CD14-positive monocyte (primary cell): Measurements from ENCODE around the gene EMC8. TPM values are rescaled to one million over a fixed set of nuclear protein-coding genes. Genes with fewer than 3 reads are reported as not detected.

Source experiments
- DNase-seq, 3 donors: peaks; one replicate each; pipeline ENCODE4 v3.0.0-alpha.2; 2011 to 2022
- H2AFZ ChIP-seq: 2 replicates; pipeline ENCODE4 v1.6.0; 2012; ENCODE audit warnings: mild to moderate bottlenecking, low read depth, low read length, inconsistent platforms; ENCODE audit not compliant: insufficient read depth, poor library complexity, severe bottlenecking
- H3K27ac ChIP-seq, 2 donors: 1 replicate in 1 of 2; 2 replicates in 1 of 2; pipeline ENCODE4 v1.5.1; 2012 to 2013; ENCODE audit warnings: low read length in 2 of 2, control low read depth in 1 of 2, inconsistent platforms in 1 of 2, low read depth in 1 of 2, mild to moderate bottlenecking in 1 of 2
- H3K27me3 ChIP-seq, 2 donors: one replicate each; pipeline versions ENCODE4 v1.6.0 to v1.6.1; 2011 to 2013; ENCODE audit warnings: low read length in 2 of 2; ENCODE audit not compliant: control insufficient read depth in 2 of 2, insufficient read depth in 2 of 2
- H3K36me3 ChIP-seq, 2 donors: replicated peaks in 1 of 2; 1 replicate in 1 of 2; 2 replicates in 1 of 2; pipeline versions ENCODE4 v1.5.1 to v1.6.1; 2012 to 2013; ENCODE audit warnings: low read length in 2 of 2, control low read depth in 1 of 2, inconsistent platforms in 1 of 2, mild to moderate bottlenecking in 1 of 2; ENCODE audit not compliant: insufficient read depth in 2 of 2, control insufficient read depth in 1 of 2
- H3K4me1 ChIP-seq, 2 donors: 1 replicate in 1 of 2; 2 replicates in 1 of 2; pipeline versions ENCODE4 v1.5.1 to v1.6.1; 2012 to 2013; ENCODE audit warnings: low read length in 2 of 2, control low read depth in 1 of 2, inconsistent platforms in 1 of 2, mild to moderate bottlenecking in 1 of 2, moderate library complexity in 1 of 2; ENCODE audit not compliant: insufficient read depth in 2 of 2, control insufficient read depth in 1 of 2
- H3K4me2 ChIP-seq: replicated peaks from 2 replicates; pipeline ENCODE3; 2012; ENCODE audit warnings: low read length, moderate library complexity, mild to moderate bottlenecking; ENCODE audit not compliant: poor library complexity, severe bottlenecking; ENCODE audit errors: extremely low read depth
- H3K4me3 ChIP-seq, 3 experiments: fragments of 200-600 bp in 1 of 3; sonication (generic) in 1 of 3; replicated peaks in 1 of 3; 1 replicate in 2 of 3; 2 replicates in 1 of 3; pipeline ENCODE4 v1.5.1; 2011 to 2013; ENCODE audit warnings: low read length in 3 of 3, mild to moderate bottlenecking in 3 of 3, control low read depth in 2 of 3, low read depth in 2 of 3, inconsistent platforms in 1 of 3, moderate library complexity in 1 of 3
- H3K79me2 ChIP-seq: 2 replicates; pipeline ENCODE4 v1.6.0; 2012; ENCODE audit warnings: mild to moderate bottlenecking, control low read depth, inconsistent platforms, low read length, moderate library complexity; ENCODE audit not compliant: insufficient read depth
- H3K9ac ChIP-seq: 2 replicates; pipeline ENCODE4 v1.6.0; 2017; ENCODE audit warnings: low read length, mild to moderate bottlenecking; ENCODE audit not compliant: insufficient read depth, poor library complexity, severe bottlenecking
- H3K9me3 ChIP-seq, 2 donors: replicated peaks in 1 of 2; 1 replicate in 1 of 2; 2 replicates in 1 of 2; pipeline versions ENCODE4 v1.5.1 to v1.6.1; 2012 to 2013; ENCODE audit warnings: low read length in 2 of 2, control low read depth in 1 of 2; ENCODE audit not compliant: control insufficient read depth in 1 of 2, insufficient read depth in 1 of 2
- H4K20me1 ChIP-seq: 2 replicates; pipeline ENCODE4 v1.6.0; 2012; ENCODE audit warnings: mild to moderate bottlenecking, low read length, control low read depth, moderate library complexity; ENCODE audit not compliant: insufficient read depth
- H3K27ac Mint-ChIP-seq, 7 donors: one replicate each; pipeline ENCODE4 v1.8.0; 2020; ENCODE audit warnings: mild to moderate bottlenecking in 7 of 7, mixed read lengths in 7 of 7, moderate library complexity in 6 of 7, inconsistent platforms in 2 of 7
- H3K27me3 Mint-ChIP-seq, 3 donors: one replicate each; pipeline ENCODE4 v1.8.0; 2021 to 2022; ENCODE audit warnings: low read depth in 3 of 3, mild to moderate bottlenecking in 3 of 3, mixed read lengths in 3 of 3, moderate library complexity in 3 of 3, inconsistent platforms in 1 of 3
- H3K36me3 Mint-ChIP-seq, 2 donors: one replicate each; pipeline ENCODE4 v1.8.0; 2020; ENCODE audit warnings: mixed read lengths in 2 of 2, inconsistent platforms in 1 of 2, mild to moderate bottlenecking in 1 of 2
- H3K4me1 Mint-ChIP-seq: one replicate; pipeline ENCODE4 v1.8.0; 2020; ENCODE audit warnings: mild to moderate bottlenecking, mixed read lengths
- H3K4me3 Mint-ChIP-seq, 2 donors: one replicate each; pipeline ENCODE4 v1.8.0; 2020; ENCODE audit warnings: mild to moderate bottlenecking in 2 of 2, mixed read lengths in 2 of 2, moderate library complexity in 1 of 2
- H3K9me3 Mint-ChIP-seq, 7 donors: one replicate each; pipeline ENCODE4 v1.8.0; 2020 to 2022; ENCODE audit warnings: mixed read lengths in 7 of 7, mild to moderate bottlenecking in 6 of 7, moderate library complexity in 6 of 7, inconsistent platforms in 2 of 7
- WGBS: methylation state at CpG from one replicate; pipeline ENCODE4 v1.1.5; 2013; ENCODE audit warnings: missing lambda C conversion rate; ENCODE audit not compliant: insufficient coverage; 5-methylcytosine and 5-hydroxymethylcytosine counted together
- intact Hi-C, 2 donors: fragments of 100-400 bp; cut with micrococcal nuclease; formaldehyde crosslinking; loops; one replicate each; pipeline versions ENCODE4 v1.15.0 to v1.15.1; 2023
- polyA plus RNA-seq, 3 donors: library from polyadenylated mRNA; depleted of rRNA in 1 of 3; unstranded in 2 of 3; stranded (reverse) in 1 of 3; fragments of 300-500 nt in 2 of 3; fragments of >200 nt in 1 of 3; fragmentation: Illumina TruSeq in 2 of 3; gene quantifications; 1 replicate in 2 of 3; 2 replicates in 1 of 3; pipeline ENCODE4 v1.2.3, GENCODE V29; 2012 to 2021
- TF ChIP-seq, protein P1 (sequence below): fragments of 200-600 bp; IDR thresholded peaks from one replicate; pipeline ENCODE4 v1.8.0; 2022; ENCODE audit warnings: antibody characterized with exemption, mild to moderate bottlenecking

The EMC8 gene
- polyA plus RNA-seq, 3 donors: 28.2 to 30.0 (median 29.9) TPM

DNA sequence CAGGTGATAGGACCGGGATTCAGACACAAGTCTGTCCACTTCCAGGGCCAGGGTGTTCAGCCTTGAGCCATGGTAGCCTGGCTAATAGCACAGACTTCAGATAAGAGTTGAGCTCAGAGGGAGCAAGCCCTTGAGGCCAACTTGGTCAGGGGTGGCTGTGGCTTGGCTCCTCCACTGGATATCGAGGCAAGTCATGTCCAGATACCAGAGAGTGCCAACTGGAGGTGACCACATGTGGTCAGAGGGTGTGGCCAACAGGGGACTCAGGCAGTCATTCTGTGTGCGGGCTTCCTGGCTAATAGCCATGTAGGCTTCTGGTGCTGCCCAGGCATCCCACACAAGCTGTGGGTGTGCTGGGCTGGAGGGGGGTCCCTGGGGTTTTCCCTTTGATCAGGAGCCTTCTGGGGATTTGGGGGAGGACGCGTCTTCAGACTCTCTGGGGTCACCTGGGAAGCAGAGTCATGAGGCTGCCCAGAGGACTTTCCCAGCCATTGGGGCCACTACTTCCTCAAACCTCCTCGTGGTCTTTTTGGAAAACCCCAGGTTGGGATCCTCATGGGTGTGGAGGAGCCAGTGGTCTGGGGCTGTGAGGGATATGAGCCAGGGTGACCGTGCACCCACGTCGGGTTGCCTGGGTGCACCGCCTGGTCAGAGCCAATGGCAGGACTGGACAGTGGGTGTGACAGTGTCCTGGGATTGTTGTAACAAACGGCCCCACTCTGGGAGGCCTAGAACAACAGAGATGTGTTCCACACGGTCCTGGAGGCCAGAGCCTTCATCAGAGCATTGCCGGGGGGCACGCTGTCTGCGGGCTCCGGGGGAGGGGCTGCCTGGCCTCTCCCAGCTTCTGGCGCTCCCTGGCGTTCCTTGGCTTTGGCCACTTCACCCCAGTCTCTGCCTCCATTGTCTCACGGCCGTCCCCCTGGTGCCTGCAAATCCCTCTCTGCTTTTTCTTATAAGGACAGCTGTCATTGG, 25.1 kb upstream of the EMC8 start:
- TF ChIP-seq, protein P1, sequence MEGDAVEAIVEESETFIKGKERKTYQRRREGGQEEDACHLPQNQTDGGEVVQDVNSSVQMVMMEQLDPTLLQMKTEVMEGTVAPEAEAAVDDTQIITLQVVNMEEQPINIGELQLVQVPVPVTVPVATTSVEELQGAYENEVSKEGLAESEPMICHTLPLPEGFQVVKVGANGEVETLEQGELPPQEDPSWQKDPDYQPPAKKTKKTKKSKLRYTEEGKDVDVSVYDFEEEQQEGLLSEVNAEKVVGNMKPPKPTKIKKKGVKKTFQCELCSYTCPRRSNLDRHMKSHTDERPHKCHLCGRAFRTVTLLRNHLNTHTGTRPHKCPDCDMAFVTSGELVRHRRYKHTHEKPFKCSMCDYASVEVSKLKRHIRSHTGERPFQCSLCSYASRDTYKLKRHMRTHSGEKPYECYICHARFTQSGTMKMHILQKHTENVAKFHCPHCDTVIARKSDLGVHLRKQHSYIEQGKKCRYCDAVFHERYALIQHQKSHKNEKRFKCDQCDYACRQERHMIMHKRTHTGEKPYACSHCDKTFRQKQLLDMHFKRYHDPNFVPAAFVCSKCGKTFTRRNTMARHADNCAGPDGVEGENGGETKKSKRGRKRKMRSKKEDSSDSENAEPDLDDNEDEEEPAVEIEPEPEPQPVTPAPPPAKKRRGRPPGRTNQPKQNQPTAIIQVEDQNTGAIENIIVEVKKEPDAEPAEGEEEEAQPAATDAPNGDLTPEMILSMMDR: no peak
- H3K4me1 Mint-ChIP-seq: peaks cover 40% of the 10 kb centered on the region
- intact Hi-C loops: loop anchor here (5.0 kb wide), 2 partner anchors 38 to 78 kb away; no protein-coding TSS in a partner anchor
- no peaks in the 10 kb centered on the region for H3K36me3 ChIP-seq
- no peak overlapping the region for H3K4me2 ChIP-seq
- no peaks in the 10 kb centered on the region for H3K36me3 Mint-ChIP-seq
- H3K9me3 Mint-ChIP-seq: peaks cover 0 to 3% (median 0%) of the 10 kb centered on the region in 7 donors
- peaks cover 23 to 30% of the 10 kb centered on the region in 2 donors for H3K4me1 ChIP-seq
- no peaks in the 10 kb centered on the region for H3K9me3 ChIP-seq
- no peak overlapping the region for H2AFZ ChIP-seq
- WGBS: 92% methylated on average over 16 of the region's 20 CpGs
- peak; percentile 67 to 97 (median 74) for DNase-seq
- H3K79me2 ChIP-seq: no peaks in the 10 kb centered on the region
- no peak overlapping the region for H3K9ac ChIP-seq
- H4K20me1 ChIP-seq: no peaks in the 10 kb centered on the region
- H3K27ac ChIP-seq: peak overlapping the region; percentile 1 to 32
- no peak overlapping the region for H3K4me3 Mint-ChIP-seq
- H3K27me3 ChIP-seq: no peaks in the 10 kb centered on the region
- peak overlapping the region in 4 of 7 donors; percentile 22 to 79 (median 69) for H3K27ac Mint-ChIP-seq
- H3K27me3 Mint-ChIP-seq: peaks cover 4 to 6% (median 6%) of the 10 kb centered on the region in 3 donors
- H3K4me3 ChIP-seq: no peak overlapping the region

DNA sequence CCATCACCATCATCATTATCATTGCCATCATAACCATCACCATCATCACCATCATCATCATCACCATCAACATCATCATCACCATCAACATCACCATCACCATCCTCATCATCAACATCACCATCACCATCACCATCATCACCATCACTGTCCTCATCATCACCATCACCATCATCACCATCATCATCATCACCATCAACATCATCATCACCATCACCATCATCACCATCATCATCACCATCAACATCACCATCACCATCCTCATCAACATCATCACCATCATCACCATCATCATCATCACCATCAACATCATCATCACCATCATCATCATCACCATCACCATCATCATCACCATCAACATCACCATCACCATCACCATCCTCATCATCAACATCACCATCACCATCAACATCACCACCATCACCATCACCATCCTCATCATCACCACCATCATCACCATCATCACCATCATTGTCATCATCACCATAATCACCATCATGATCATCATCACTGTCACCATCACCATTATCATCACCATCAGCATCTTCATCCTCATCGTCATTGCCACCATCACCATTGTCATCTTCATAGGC, 24.1 kb upstream of the EMC8 start:
- WGBS: 100% methylated on average over 1 of the region's 1 CpG
- intact Hi-C loops: loop anchor here (5.0 kb wide), 1 partner anchor 79 kb away; no protein-coding TSS in a partner anchor
- H3K4me3 ChIP-seq: no peak overlapping the region
- Mint-ChIP-seq H3K36me3 (no peaks in the 10 kb centered on the region), H3K9me3 (peaks cover 0 to 2% (median 0%) of the 10 kb centered on the region in 7 donors), H3K4me3 (no peak overlapping the region), H3K27me3 (peaks cover 0 to 8% (median 5%) of the 10 kb centered on the region in 3 donors), H3K4me1 (peaks cover 35% of the 10 kb centered on the region), H3K27ac (no peak overlapping the region)
- no peak overlapping the region for H3K9ac ChIP-seq
- no peaks in the 10 kb centered on the region for H4K20me1 ChIP-seq
- no peaks in the 10 kb centered on the region for H3K9me3 ChIP-seq
- H3K4me1 ChIP-seq: peaks cover 18 to 22% of the 10 kb centered on the region in 2 donors
- H3K27me3 ChIP-seq: no peaks in the 10 kb centered on the region
- DNase-seq: no peak
- no peak overlapping the region for H3K27ac ChIP-seq
- H3K79me2 ChIP-seq: no peaks in the 10 kb centered on the region
- no peaks in the 10 kb centered on the region for H3K36me3 ChIP-seq
- no peak overlapping the region for H3K4me2 ChIP-seq
- no peak overlapping the region for H2AFZ ChIP-seq
- TF ChIP-seq, protein P1: no peak
